Spleen (tissue), 11 donors: ENCODE measurements around the gene ATP1B3. TPM values are rescaled to one million over a fixed set of nuclear protein-coding genes. Genes with fewer than 3 reads are reported as not detected.
"Not testable (repeated sequence)": the region's sequence is repeated elsewhere in the genome, so short reads cannot be mapped to it uniquely, and the experiment has no call there.

ENCODE experiments used
- DNase-seq: peaks from one replicate; pipeline ENCODE4 v3.0.0-alpha.2; 2020
- H3K27ac ChIP-seq, 8 donors: fragments of 200-600 bp; sonication (generic) in 7 of 8; 1 replicate in 4 of 8; 2 replicates in 4 of 8; pipeline versions ENCODE4 v1.5.0 to v1.8.0; 2016 to 2021; ENCODE audit warnings: inconsistent platforms in 4 of 8, mild to moderate bottlenecking in 4 of 8, moderate library complexity in 1 of 8
- H3K27me3 ChIP-seq, 7 donors: fragments of 200-600 bp; sonication (generic) in 6 of 7; replicated peaks in 1 of 7; 1 replicate in 4 of 7; 2 replicates in 3 of 7; pipeline versions ENCODE4 v1.5.0 to v1.8.0; 2016 to 2021; ENCODE audit warnings: inconsistent platforms in 3 of 7, mild to moderate bottlenecking in 1 of 7
- H3K36me3 ChIP-seq, 6 donors: fragments of 200-600 bp; sonication (generic) in 5 of 6; 1 replicate in 4 of 6; 2 replicates in 2 of 6; pipeline versions ENCODE4 v1.5.0 to v1.8.0; 2016 to 2021; ENCODE audit warnings: inconsistent platforms in 2 of 6
- H3K4me1 ChIP-seq, 6 donors: fragments of 200-600 bp; sonication (generic) in 5 of 6; 1 replicate in 3 of 6; 2 replicates in 3 of 6; pipeline versions ENCODE4 v1.5.0 to v1.8.0; 2016 to 2021; ENCODE audit warnings: inconsistent platforms in 3 of 6
- H3K4me3 ChIP-seq, 8 donors: fragments of 200-600 bp; sonication (generic) in 7 of 8; 1 replicate in 4 of 8; 2 replicates in 4 of 8; pipeline versions ENCODE4 v1.5.0 to v1.8.0; 2016 to 2021; ENCODE audit warnings: inconsistent platforms in 4 of 8, mild to moderate bottlenecking in 4 of 8, moderate library complexity in 2 of 8
- H3K9me3 ChIP-seq, 8 donors: fragments of 200-600 bp; sonication (generic) in 7 of 8; 1 replicate in 4 of 8; 2 replicates in 4 of 8; pipeline versions ENCODE4 v1.5.0 to v1.8.0; 2016 to 2021; ENCODE audit warnings: inconsistent platforms in 4 of 8
- CTCF ChIP-seq, 11 experiments: fragments of 200-600 bp in 7 of 11; fragments of 450-650 bp in 4 of 11; sonication (generic) in 4 of 11; IDR thresholded peaks in 8 of 11; conservative IDR thresholded peaks in 3 of 11; 1 replicate in 7 of 11; 2 replicates in 4 of 11; pipeline versions ENCODE4 v1.4.0 to v1.8.0; 2016 to 2021; ENCODE audit warnings: antibody characterized with exemption in 11 of 11, inconsistent platforms in 4 of 11, mild to moderate bottlenecking in 1 of 11
- POLR2A ChIP-seq, 3 donors: fragments of 450-650 bp; IDR thresholded peaks; one replicate each; pipeline ENCODE4 v1.5.1; 2017; ENCODE audit warnings: antibody characterized with exemption in 3 of 3, mild to moderate bottlenecking in 1 of 3
- POLR2AphosphoS5 ChIP-seq, 3 donors: sonication (generic); formaldehyde crosslinking; IDR thresholded peaks; one replicate each; pipeline ENCODE4 v1.5.1; 2017; ENCODE audit warnings: antibody characterized with exemption in 3 of 3
- WGBS, 5 donors: extraction: QIAGEN DNeasy Blood & Tissue Kit in 3 of 5; methylation state at CpG; one replicate each; pipeline versions ENCODE4 v1.1.5 to v1.1.7; 2013 to 2018; 5-methylcytosine and 5-hydroxymethylcytosine counted together
- intact Hi-C: fragments of 100-400 bp; cut with DNase I; formaldehyde crosslinking; loops from one replicate; pipeline ENCODE4 v1.15.0; 2023; ENCODE audit warnings: low total_unique reads
- polyA plus RNA-seq, 3 donors: library from polyadenylated mRNA; stranded (reverse); fragments of 200-250 nt; gene quantifications; one replicate each; pipeline ENCODE4 v1.2.1, GENCODE V29; 2013
- total RNA-seq, 7 donors: library from RNA; depleted of rRNA in 3 of 7; stranded (reverse); fragments of >200 nt in 3 of 7; fragmentation: NEBNext Ultra II Directional in 4 of 7; extraction: Animal tissue kit (Norgen Biotek cat#: 25700) in 4 of 7; gene quantifications; one replicate each; pipeline versions ENCODE4 v1.1.0 to v1.2.1, GENCODE V29; 2016 to 2021
- donor health status: healthy with polysubstance abuse.
- donor health status: DM: no; HTN: no; CAD: no; lungs with moderate emphysema.
- donor health status: DM: no; HTN: no; CAD: no.
- donor health status: Bipolar disorder and iron deficiency.
- donor health status: healthy.
- donor health status: DM: no; HTN: no; CAD: no.
- donor health status: DM: yes; HTN: yes; CAD: no.

The ATP1B3 gene
- total and polyA plus RNA-seq, 10 donors: 35.7 to 80.1 (median 66.4) TPM

- Histone ChIP-seq H3K4me3 (no peak overlapping the region), H3K9me3 (no peaks in the 10 kb centered on the region), H3K27ac (no peak overlapping the region), H3K27me3 (no peaks in the 10 kb centered on the region), H3K4me1 (no peaks in the 10 kb centered on the region), H3K36me3 (peaks cover 0 to 97% (median 16%) of the 10 kb centered on the region in 6 donors)
- 81 to 91% (median 88%) methylated on average over 4 of the region's 4 CpGs for WGBS, 5 donors
- no peak for TF ChIP-seq POLR2AphosphoS5 (IDR thresholded peaks at IDR 0.05)
- TF ChIP-seq POLR2A (IDR thresholded peaks at IDR 0.05): no peak
- no peak for DNase-seq
- intact Hi-C loops: no loop called here
Measured at GRCh38 chr3:141920701-141921100, 44.3 kb downstream of the ATP1B3 start.

- H3K27ac ChIP-seq: no peak overlapping the region
- 80 to 90% (median 87%) methylated on average over 2 of the region's 2 CpGs for WGBS, 5 donors
- no peaks in the 10 kb centered on the region for H3K4me1 ChIP-seq
- H3K9me3 ChIP-seq: no peaks in the 10 kb centered on the region
- no peak overlapping the region for H3K4me3 ChIP-seq
- peaks cover 0 to 97% (median 18%) of the 10 kb centered on the region in 6 donors for H3K36me3 ChIP-seq
- intact Hi-C loops: no loop called here
- H3K27me3 ChIP-seq: no peaks in the 10 kb centered on the region
- TF ChIP-seq POLR2A (IDR thresholded peaks at IDR 0.05) (no peak), CTCF (IDR thresholded peaks at IDR 0.05 in 8 of 11, conservative IDR thresholded peaks at IDR 0.05 in 3 of 11) (no peak), POLR2AphosphoS5 (IDR thresholded peaks at IDR 0.05) (no peak)
- DNase-seq: no peak
Measured at GRCh38 chr3:141921316-141921715, 44.9 kb downstream of the ATP1B3 start.

GRCh38 chr3:141925677-141926076 is 49.2 kb downstream of the ATP1B3 start:
- H3K36me3 ChIP-seq: peaks cover 0 to 83% (median 19%) of the 10 kb centered on the region in 6 donors

GRCh38 chr3:141926929-141927328 is 50.5 kb downstream of the ATP1B3 start:
- Histone ChIP-seq H3K27ac (no peak overlapping the region), H3K4me3 (no peak overlapping the region), H3K36me3 (peaks cover 0 to 74% (median 17%) of the 10 kb centered on the region in 6 donors), H3K4me1 (no peaks in the 10 kb centered on the region), H3K27me3 (no peaks in the 10 kb centered on the region), H3K9me3 (no peaks in the 10 kb centered on the region)
- WGBS, 5 donors: 77 to 83% (median 81%) methylated on average over 9 of the region's 9 CpGs
- no peak for DNase-seq
- TF ChIP-seq CTCF (IDR thresholded peaks at IDR 0.05 in 8 of 11, conservative IDR thresholded peaks at IDR 0.05 in 3 of 11) (no peak), POLR2A (IDR thresholded peaks at IDR 0.05) (no peak), POLR2AphosphoS5 (IDR thresholded peaks at IDR 0.05) (no peak)
- intact Hi-C loops: no loop called here

More at GRCh38 chr3:141925677-141926076, 49.2 kb downstream of the ATP1B3 start:
- intact Hi-C loops, H3K4me3 ChIP-seq, H3K27ac ChIP-seq, DNase-seq, H3K4me1 ChIP-seq, H3K9me3 ChIP-seq, H3K27me3 ChIP-seq: not testable (repeated sequence)
- WGBS, 5 donors: 96 to 98% (median 96%) methylated on average over 5 of the region's 5 CpGs

- no peaks in the 10 kb centered on the region for H3K27me3 ChIP-seq
- H3K36me3 ChIP-seq: peaks cover 0 to 55% (median 12%) of the 10 kb centered on the region in 6 donors
- H3K27ac ChIP-seq: no peak overlapping the region
- TF ChIP-seq CTCF (IDR thresholded peaks at IDR 0.05 in 8 of 11, conservative IDR thresholded peaks at IDR 0.05 in 3 of 11) (no peak), POLR2AphosphoS5 (IDR thresholded peaks at IDR 0.05) (no peak), POLR2A (IDR thresholded peaks at IDR 0.05) (no peak)
- H3K9me3 ChIP-seq: no peaks in the 10 kb centered on the region
- 92 to 95% (median 93%) methylated on average over 15 of the region's 15 CpGs for WGBS, 5 donors
- no peak for DNase-seq
- intact Hi-C loops: no loop called here
- no peak overlapping the region for H3K4me3 ChIP-seq
- H3K4me1 ChIP-seq: no peaks in the 10 kb centered on the region
Measured at GRCh38 chr3:141928631-141929270, 52.3 kb downstream of the ATP1B3 start.
